AG08395 (cell line): Measurements from ENCODE around the gene ADCY5.

Experiments
- DNase-seq: peaks from one replicate; pipeline ENCODE4 v3.0.0; 2012; ENCODE audit warnings: mixed read lengths, low spot score

Gene ADCY5

DNA sequence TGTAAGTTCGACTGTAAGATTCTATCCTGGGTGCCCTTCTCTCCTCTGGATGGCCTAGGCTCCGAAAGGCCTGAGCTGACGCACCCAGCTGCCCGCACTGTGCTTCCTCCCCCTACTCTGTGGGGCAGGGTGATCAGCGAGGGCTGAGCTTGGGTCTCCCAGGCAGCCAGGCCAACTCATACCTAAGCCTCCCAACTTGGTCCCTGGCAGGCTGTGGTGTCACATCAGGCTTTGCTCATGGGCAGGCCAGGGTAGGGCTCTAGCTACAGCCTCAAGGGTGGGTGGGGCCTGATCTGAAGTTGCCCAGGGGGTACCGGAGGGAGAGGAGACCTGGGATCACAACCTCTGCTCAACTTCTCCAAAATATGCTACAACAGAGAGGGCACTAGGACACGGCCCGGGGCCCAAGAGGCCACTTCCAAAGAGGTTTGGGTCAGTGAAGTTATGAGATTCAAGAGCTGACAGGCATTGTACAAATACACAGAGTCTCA lies 123.1 kb downstream of the ADCY5 start:
- no peak for DNase-seq

DNA sequence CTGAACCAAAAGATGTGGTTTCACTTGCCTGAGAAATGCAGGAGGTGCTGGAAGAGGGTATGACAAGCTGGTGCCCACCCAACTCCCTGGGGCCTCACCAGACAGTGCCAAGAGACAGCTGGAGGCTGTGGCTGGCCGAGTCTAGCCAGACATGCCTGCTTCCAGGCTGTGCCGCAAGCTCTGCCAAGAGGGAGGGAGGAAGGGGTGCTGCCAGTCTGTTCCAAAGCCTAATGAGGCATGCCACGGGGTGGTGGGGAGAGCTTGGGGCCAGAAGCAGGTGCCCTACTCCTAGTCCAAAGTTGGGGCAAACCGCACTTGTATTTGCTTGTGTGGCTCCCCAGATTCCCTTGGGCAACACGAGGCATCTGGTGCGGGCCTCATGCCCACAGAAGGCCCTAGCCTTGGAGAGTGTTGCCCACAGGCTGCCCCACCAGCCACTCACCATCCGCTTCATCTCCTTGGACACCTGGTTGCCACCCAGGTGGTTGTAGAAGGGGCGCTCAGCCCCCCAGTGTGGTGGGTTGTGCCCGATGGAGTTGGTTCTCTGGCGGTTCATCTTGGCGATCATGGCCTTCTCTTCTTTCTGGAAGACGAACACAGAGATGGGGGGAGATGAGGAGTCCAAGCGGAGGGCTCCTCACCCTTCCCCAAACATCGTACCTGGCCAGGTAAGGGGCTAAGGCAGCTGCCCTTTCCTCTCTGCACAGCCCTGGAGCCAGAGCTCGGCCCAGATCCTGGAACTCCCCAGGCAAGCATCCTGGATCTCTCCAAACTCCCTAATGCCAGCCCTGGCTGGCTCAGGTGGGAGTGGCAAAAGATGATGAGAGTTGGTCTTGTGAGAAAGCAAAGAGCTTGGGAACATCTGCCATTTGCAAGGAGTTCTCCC lies 123.8 kb downstream of the ADCY5 start:
- no peak for DNase-seq

DNA sequence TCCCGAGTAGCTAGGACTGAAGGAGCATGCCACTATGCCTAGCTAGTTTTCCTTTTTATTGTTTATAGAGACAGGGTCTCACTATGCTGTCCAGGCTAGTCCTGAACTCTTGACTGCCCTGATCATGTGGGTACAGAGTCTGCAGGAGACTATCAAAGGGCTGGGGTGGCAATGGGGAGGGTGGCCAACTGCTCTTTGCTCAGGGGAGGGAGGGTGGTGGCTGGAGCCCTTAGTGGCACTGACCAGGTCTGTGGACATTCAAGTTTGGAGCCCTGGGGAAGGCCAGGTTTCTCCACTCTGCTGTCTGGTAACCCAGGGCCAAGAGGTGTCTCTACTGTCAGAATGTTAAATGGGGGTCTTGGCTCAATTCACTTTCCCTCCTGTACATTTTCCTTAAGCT lies 125.1 kb downstream of the ADCY5 start:
- no peak for DNase-seq

DNA sequence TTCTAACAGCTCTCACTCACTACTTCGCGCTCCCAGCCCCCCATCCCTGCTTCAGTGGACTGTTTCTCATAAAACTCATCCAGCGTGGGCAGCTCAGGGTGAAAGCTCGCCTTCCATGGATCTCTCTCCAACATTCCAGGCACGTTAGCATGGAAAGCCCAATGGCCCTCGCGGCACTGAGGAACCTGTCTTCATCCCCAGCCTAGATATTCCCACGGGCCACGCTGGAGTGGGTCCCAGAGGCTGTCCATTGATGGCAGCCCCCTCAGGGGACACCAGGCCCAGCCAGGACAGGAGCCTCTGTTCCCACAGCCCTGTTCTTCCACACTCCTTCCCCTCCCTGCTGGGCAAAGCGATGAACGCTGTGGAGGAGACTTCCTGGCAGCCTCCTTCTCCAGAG lies 126.0 kb downstream of the ADCY5 start:
- DNase-seq, result no peak

DNA sequence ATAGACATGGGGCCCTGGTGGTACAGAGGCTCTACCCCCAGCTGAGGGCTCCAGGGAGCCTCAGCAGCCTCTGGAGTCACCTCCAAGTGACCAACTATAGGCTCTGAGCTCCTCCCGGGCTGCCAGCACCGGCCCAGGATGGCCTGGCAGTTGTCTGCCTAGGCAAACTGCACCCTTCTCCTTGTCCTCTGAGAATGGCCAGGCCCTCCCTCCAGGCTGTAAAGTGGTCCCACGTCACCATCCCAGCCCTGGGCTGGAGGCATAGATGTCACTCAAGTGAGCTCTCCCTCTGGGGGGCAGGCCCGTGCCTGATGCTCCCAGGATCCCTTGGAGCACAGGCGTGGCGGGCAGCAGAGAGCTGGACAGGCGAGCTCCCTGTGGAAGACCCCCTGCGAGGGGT lies 127.1 kb downstream of the ADCY5 start:
- DNase-seq, result no peak

DNA sequence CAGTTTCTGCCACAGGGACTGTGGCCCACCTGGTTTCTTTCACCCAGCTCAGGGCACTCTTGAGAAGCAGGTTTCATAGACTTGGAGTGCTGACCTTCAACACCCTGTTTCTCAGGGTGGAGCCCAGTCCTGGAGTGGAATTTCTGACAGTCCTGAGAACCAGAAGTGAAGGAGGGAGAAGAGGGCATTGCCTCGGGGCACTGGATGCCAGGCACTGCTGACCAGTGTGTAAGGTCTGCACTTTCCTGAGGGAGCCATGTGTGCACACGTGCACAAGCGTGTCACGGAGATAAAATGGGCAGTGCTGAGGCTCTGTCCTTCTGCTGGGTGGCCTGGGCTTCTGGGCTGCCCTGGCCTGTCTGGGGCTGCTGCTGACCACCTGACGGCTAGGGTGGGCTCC lies 128.7 kb downstream of the ADCY5 start:
- DNase-seq, result no peak

DNA sequence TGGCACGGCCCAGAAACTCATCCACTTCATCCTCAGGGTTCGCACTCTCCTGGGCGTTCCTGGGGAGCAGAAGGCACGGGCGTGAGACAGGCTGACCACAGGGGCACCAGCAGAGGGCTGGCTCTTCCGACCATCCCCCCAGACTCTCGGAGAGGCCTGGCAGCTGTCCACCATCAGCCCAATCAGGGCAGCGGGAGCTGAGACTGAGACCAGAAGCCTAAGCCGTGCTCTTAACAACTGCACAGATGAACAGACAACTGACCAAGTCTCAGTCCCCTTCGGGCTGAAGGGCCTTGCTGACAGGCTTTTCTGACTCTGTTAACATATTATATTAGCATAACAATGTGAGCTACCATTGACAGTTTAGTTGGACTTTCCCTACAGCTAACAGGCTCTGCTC lies 129.1 kb downstream of the ADCY5 start:
- no peak for DNase-seq

- no peak for DNase-seq
Measured at GRCh38 chr3:123318374-123318773, 130.5 kb downstream of the ADCY5 start.

DNA sequence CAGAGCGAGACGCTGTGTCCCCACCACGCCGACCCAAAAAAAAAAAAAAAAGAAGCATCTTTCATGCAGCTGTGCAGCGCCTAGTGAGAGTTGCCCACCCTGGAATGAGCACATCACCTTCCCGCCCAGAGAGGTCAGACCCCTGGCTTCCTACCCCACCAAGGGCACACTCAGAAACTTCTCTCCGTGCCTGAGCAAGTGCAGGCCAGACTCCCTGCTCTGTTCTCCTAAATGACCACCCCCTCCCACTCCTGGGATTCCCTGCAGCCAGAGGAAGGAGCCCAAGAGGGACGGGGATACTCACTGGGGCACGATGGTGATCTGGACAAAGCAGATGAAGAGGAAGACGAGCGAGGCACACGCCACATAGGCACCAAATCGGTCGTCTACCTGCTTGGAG lies 131.2 kb downstream of the ADCY5 start:
- DNase-seq, result no peak

DNA sequence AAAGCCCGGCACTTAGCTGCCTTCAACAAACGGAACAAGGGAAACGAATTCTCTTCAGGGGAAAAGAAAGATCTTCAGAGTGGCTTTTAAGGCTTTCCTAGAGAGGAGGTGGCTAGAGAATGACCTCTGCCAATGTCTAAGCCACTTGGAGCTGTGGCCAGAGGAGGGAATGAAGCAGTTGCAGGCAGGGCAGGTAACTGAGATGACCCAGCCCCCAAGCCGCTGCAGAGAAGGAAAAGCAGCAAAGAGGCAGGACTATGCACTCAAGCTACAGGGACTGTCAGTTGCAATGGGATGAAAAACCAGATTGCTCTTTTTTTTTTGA lies 133.7 kb downstream of the ADCY5 start:
- no peak for DNase-seq

DNA sequence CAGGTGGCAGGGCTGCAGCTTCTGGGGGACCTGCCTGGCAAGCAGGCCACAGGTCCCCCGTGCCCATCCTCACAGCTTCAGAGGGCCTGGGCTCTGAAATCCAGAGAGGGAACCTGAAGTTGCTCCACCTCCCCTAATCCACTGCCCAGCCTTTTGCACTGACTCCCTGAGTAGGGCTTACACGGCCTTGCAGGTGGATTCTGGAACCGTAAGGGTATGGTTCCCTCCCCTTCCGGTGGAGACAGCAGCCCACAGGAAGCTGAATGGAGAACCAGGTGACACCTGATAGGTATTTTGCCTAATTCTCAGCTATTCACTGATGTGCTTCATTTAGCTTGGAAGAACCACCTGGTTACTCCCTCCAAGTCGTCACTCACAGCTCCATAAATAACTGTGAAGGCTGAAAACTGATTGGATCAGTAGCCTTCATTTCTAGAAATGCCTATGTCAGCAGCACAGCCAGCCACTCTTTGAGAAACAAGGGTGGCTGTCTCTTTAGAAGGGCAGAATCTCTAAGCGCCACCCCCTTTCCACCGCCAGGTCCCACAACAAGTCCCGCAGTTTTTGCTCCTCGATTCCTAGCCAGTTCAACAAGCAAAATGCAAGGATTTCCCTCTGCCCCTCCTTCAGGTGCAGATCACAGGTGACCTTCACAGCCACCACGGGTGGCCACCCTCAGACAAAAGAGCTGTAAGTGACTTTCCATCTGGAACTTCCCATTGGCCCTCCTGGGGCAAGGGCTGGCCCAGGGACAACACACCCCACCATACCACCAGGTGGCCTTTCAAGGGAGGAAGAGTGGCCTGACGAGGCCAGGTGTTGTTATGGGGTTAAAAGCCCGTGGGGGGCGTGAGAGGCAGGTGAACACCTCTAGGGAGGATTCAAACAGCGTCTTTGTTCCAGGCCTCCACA lies 134.3 kb downstream of the ADCY5 start:
- DNase-seq, result no peak

- DNase-seq, result no peak
Measured at GRCh38 chr3:123313889-123314288, 135.0 kb downstream of the ADCY5 start.

GRCh38 chr3:123312331-123313265 lies 136.3 kb downstream of the ADCY5 start:
- DNase-seq, result no peak

- no peak for DNase-seq
Measured at GRCh38 chr3:123311201-123311600, 137.7 kb downstream of the ADCY5 start.

- no peak for DNase-seq
Measured at GRCh38 chr3:123310741-123311140, 138.1 kb downstream of the ADCY5 start.

DNA sequence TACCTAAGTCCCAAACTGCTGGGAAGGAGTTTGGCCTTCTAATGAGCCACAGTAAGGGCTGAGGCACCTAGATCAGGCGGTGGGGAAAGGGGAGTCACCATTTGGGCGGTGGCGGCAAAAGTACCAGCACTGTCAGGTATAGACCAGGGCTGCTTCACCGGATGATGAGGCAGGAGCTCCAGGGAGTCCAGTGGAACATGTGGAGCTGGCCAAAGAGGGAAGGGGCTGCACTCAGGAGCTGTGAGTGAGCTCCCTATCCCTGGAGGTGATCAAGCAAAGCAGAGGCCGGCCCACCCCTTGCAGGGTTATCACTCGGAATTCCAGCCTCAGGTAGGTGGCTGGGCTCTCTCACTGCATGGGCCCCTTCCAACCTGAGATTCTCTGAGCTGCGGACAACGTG lies 138.7 kb downstream of the ADCY5 start:
- no peak for DNase-seq

GRCh38 chr3:123307064-123307463 lies 141.8 kb downstream of the ADCY5 start:
- no peak for DNase-seq

- DNase-seq, result no peak
Measured at GRCh38 chr3:123305192-123305591, 143.7 kb downstream of the ADCY5 start.

- DNase-seq, result no peak
Measured at GRCh38 chr3:123303976-123304560, 144.8 kb downstream of the ADCY5 start.

DNA sequence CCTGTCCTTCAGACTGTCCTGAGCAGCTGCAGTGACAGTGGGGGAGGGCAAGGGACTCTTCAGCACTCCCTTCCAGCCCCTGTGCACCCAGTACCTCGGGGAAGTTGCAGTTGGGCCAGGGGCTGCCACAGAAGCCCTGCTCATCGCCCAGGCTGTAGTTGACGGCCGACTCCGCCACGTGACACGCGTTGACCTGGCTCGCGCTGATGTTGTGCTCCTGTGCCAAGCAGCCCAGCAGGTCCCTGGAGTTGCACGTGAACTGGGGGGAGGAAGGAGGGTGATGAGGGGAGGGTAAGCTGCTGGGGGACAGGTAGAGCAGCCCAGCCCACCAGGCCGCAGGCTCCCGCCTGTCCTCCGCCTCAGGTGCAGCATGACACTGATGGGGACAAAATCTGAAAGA lies 145.9 kb downstream of the ADCY5 start:
- DNase-seq, result no peak

DNA sequence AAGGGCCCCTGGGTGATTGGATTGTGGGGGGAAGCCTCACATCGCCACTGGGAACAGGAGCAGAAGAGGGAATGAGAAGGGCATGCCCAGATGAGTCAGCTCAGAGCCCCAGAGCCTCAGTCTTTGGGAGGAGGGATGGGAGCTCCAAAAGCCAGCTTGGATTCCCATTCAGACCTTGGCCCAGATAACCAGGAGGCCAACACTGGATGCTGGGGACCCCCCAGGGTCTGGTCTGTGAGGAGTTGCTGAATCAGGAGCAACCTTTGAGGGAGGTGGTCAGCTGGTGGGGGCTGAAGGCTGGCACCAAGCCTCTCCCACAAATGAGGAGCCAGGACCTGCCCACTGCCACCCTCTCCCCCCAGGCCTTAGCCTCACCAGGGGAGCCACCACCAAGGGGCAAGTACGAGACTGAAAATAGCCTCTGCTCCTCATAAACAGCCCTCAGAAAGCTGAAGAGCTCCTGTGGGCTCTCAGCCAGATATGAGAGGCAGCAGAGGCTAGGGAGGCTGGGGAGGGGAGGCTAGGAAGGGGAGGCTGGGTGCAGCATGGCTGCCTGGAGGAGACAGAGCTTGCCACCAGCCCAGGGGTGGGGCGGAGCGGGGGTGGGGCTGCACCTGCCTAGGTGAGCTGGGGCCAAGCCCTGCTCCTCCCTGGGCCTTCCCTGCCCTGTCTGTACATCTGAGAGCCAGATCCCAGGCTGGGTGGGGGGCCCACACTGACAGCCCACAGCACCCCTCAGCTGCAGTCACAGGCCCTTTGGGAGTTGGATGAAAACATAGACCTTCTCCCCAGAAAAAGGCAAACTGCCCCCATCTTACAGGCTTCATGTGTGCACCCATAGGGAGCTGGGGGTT lies 147.3 kb downstream of the ADCY5 start:
- DNase-seq, result peak; percentile 11
